Endometrium (tissue), 2 donors: ENCODE data around the gene TAT.

Experiments
- FAIRE-seq: peaks from 2 replicates; lab custom pipeline; 2012; peaks lifted over from hg19 to GRCh38; lab: Jason Lieb, UNC
- donor health status: control.
- donor health status: control.

The TAT gene

DNA sequence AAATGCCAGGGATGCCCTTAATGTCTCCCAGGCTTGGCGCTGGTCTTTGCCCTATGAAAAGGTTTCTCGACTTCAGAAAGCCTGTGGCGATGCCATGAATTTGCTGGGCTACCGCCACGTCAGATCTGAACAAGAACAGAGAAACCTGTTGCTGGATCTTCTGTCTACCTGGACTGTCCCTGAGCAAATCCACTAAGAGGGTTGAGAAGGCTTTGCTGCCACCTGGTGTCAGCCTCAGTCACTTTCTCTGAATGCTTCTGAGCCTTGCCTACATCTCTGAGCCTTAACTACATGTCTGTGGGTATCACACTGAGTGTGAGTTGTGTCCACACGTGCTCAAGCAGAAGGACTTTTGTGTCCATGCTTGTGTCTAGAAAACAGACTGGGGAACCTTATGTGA is 39.2 kb downstream of the TAT start:
- no peak for FAIRE-seq

DNA sequence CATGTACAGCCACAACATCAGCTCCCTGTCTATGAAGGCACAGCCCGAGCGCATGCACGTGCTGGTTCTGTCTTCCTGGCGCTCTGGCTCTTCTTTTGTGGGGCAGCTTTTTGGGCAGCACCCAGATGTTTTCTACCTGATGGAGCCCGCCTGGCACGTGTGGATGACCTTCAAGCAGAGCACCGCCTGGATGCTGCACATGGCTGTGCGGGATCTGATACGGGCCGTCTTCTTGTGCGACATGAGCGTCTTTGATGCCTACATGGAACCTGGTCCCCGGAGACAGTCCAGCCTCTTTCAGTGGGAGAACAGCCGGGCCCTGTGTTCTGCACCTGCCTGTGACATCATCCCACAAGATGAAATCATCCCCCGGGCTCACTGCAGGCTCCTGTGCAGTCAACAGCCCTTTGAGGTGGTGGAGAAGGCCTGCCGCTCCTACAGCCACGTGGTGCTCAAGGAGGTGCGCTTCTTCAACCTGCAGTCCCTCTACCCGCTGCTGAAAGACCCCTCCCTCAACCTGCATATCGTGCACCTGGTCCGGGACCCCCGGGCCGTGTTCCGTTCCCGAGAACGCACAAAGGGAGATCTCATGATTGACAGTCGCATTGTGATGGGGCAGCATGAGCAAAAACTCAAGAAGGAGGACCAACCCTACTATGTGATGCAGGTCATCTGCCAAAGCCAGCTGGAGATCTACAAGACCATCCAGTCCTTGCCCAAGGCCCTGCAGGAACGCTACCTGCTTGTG is 40.0 kb downstream of the TAT start:
- FAIRE-seq: no peak

- no peak for FAIRE-seq
Observed at GRCh38 chr16:71532366-71532765, 44.5 kb downstream of the TAT start.

DNA sequence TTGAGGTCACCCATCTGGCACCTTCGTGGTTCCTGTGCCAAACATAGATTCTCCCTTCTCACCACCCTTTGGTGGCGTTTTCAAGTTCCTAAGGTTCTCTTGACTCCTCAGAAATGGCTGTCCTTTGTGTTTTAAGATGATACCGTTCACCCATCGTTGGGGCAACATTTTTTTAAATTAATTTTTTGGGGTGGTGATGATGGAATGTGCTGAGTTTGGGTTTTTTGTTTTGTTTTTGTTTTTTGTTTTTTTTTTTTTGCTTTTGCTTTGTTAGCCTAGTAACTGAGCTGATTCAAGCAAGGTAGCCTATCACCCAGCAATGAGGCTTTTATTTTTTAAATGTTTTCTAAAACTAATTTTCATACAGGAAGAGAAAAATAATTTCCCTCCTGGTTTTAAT is 48.0 kb downstream of the TAT start:
- no peak for FAIRE-seq

GRCh38 chr16:71528257-71528656 is 48.6 kb downstream of the TAT start:
- FAIRE-seq: no peak

DNA sequence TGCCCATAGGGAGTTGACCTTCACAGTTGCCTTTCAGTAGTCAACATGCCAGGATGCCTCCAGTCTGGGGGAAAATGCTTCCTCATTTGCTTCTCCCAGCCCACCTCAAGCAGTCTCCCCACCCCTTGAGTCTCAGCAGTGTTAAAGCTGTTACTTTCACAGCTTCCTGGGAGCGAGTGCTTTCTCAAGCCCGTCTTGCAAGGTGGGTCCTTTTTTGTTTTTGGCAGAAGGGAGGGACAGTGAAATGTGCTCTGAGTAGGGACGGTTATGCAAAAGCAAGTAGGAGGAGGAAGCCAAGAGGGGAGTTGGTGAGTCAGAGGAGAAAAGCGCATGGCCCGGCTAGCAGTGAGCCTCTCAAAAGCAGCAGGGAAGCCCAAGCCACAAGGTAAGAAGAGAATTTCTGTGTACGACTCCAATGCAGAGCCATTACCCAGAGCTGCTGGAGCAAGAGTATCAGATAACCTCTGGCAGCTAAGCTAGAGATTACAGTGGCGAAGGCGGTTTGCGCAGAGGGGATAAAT is 50.7 kb downstream of the TAT start, which contains the start of gene CHST4:
Gene CHST4 (plus strand): TSS at position 316 of the 521 bp plus-strand sequence. CDS start 10,252 bp downstream, outside the sequence.
- FAIRE-seq: no peak

DNA sequence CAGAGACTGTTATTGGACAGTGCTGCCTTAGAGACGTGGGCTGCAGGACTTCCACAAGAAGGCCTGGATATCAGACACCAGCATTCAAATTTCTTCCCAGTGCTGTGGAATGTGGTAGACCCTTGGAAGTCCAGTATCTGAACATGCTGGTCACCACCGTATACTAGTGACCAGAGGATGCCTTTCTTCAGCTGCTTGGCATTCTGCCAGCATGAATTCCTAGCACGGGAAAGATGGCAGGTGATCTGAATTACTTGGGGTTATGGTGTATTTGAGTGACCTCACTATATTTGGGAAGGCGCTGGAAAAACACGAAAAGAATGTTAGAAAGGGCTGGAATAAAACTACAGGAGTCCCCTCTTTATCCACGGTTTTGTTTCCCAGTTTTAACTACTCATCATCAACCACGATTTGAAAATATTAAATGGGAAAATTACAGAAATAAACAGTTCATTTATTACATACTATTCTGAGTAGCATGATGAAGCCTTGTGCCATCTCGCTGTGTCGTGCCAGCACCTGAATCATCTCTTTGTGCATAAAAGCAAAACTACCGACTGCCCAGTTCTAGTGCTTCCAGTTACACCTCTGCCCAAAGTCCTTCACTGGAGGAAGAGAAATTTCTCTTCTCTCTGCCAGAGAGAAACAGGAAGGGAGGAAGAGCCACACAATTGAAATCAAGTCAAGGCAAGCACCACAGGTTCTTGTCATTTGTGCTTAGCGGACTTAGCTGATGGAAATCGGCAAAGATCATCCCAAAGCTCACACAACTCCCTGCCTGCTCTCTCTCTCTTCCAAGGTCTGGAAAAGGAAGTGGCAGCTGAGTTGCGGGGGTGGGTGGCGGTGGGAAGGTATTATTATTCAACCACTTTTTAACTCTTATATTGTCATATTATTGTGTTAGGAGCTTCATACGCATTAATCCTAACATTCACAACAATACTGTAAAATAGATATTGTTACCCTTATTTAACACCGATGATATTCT is 52.0 kb downstream of the TAT start:
- no peak for FAIRE-seq

DNA sequence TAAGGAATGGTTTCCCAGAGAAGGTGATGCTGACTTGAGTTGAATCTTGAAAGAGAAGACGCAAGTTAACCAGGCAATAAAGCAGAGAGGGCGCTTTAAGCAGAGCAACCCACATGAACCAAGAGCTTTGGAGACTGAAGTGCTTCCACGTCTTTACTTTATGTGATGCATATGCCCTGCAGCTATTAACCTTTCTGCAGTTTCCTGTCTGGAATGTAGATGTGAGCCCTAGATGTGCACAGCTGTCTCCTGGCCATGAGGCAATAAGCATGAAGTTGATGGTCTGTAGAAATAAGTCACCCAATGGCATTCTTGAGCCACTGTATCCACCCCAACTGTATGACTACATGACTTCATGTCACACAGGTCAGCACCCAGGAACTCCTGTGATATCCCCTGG is 56.3 kb downstream of the TAT start:
- FAIRE-seq: no peak
